Thymus (tissue), 11 donors: ENCODE measurements around the gene KIF21A. TPM values are rescaled to one million over a fixed set of nuclear protein-coding genes. Genes with fewer than 3 reads are reported as not detected.

Source experiments
- DNase-seq, 9 donors: peaks; one replicate each; pipeline ENCODE4 v3.0.0-alpha.2; 2013; ENCODE audit warnings: low spot score in 9 of 9, low read depth in 6 of 9, missing footprints in 1 of 9
- H3K27ac ChIP-seq, 2 donors: one replicate each; pipeline ENCODE4 v1.5.1; 2013; ENCODE audit warnings: control low read depth in 1 of 2, low read depth in 1 of 2, low read length in 1 of 2, mild to moderate bottlenecking in 1 of 2, moderate library complexity in 1 of 2
- H3K27me3 ChIP-seq, 2 donors: one replicate each; pipeline ENCODE4 v1.5.1; 2013; ENCODE audit warnings: low read length in 1 of 2; ENCODE audit not compliant: control insufficient read depth in 2 of 2, insufficient read depth in 1 of 2
- H3K36me3 ChIP-seq, 2 donors: one replicate each; pipeline ENCODE4 v1.5.1; 2013; ENCODE audit warnings: low read length in 1 of 2, mild to moderate bottlenecking in 1 of 2, moderate library complexity in 1 of 2; ENCODE audit not compliant: control insufficient read depth in 2 of 2, insufficient read depth in 2 of 2
- H3K4me1 ChIP-seq, 2 donors: one replicate each; pipeline ENCODE4 v1.5.1; 2013; ENCODE audit warnings: low read length in 2 of 2; ENCODE audit not compliant: control insufficient read depth in 2 of 2, insufficient read depth in 2 of 2
- H3K4me3 ChIP-seq, 2 donors: one replicate each; pipeline ENCODE4 v1.5.1; 2013; ENCODE audit warnings: low read length in 2 of 2, control low read depth in 1 of 2, mild to moderate bottlenecking in 1 of 2
- H3K9me3 ChIP-seq, 2 donors: one replicate each; pipeline ENCODE4 v1.5.1; 2013; ENCODE audit warnings: low read length in 1 of 2, mild to moderate bottlenecking in 1 of 2; ENCODE audit not compliant: control insufficient read depth in 2 of 2, insufficient read depth in 1 of 2
- WGBS: extraction: QIAGEN DNeasy Blood & Tissue Kit; methylation state at CpG from one replicate; pipeline ENCODE4 v1.1.7; 2013; 5-methylcytosine and 5-hydroxymethylcytosine counted together
- polyA plus RNA-seq: library from polyadenylated mRNA; stranded (reverse); fragments of 200-250 nt; gene quantifications from one replicate; pipeline ENCODE4 v1.2.3, GENCODE V29; 2013
- total RNA-seq: library from RNA; stranded (reverse); fragments of 120-200 nt; gene quantifications from one replicate; pipeline ENCODE4 v1.2.4, GENCODE V29; 2013
- donor health status: healthy.

Gene KIF21A
- total and polyA plus RNA-seq, 2 donors = 2.1 to 5.0 TPM

GRCh38 chr12:39383114-39383513 is 59.8 kb downstream of the KIF21A start:
- H3K4me1 ChIP-seq = no peaks in the 10 kb centered on the region
- no peak overlapping the region for H3K27ac ChIP-seq
- no peaks in the 10 kb centered on the region for H3K9me3 ChIP-seq
- no peaks in the 10 kb centered on the region for H3K36me3 ChIP-seq
- DNase-seq = no peak
- H3K4me3 ChIP-seq = no peak overlapping the region
- no peaks in the 10 kb centered on the region for H3K27me3 ChIP-seq
- WGBS = 94% methylated on average over 2 of the region's 2 CpGs

GRCh38 chr12:39380090-39380489 is 62.8 kb downstream of the KIF21A start:
- WGBS = 94% methylated on average over 10 of the region's 10 CpGs
- no peak overlapping the region for H3K27ac ChIP-seq
- H3K27me3 ChIP-seq = no peaks in the 10 kb centered on the region
- H3K4me1 ChIP-seq = no peaks in the 10 kb centered on the region
- H3K9me3 ChIP-seq = no peaks in the 10 kb centered on the region
- H3K36me3 ChIP-seq = no peaks in the 10 kb centered on the region
- no peak overlapping the region for H3K4me3 ChIP-seq
- no peak for DNase-seq

GRCh38 chr12:39378341-39378740 is 64.6 kb downstream of the KIF21A start:
- DNase-seq = no peak
- Histone ChIP-seq H3K4me3 (no peak overlapping the region), H3K9me3 (no peaks in the 10 kb centered on the region), H3K36me3 (no peaks in the 10 kb centered on the region), H3K27me3 (no peaks in the 10 kb centered on the region), H3K27ac (no peak overlapping the region), H3K4me1 (no peaks in the 10 kb centered on the region)
- 36% methylated on average over 1 of the region's 1 CpG for WGBS

GRCh38 chr12:39375206-39375808 is 67.6 kb downstream of the KIF21A start:
- Histone ChIP-seq H3K36me3 (no peaks in the 10 kb centered on the region), H3K27ac (no peak overlapping the region), H3K9me3 (no peaks in the 10 kb centered on the region), H3K4me1 (no peaks in the 10 kb centered on the region), H3K27me3 (no peaks in the 10 kb centered on the region), H3K4me3 (no peak overlapping the region)
- DNase-seq = no peak
- WGBS = 84% methylated on average over 2 of the region's 2 CpGs

- 56% methylated on average over 2 of the region's 2 CpGs for WGBS
- no peaks in the 10 kb centered on the region for H3K9me3 ChIP-seq
- H3K27me3 ChIP-seq = no peaks in the 10 kb centered on the region
- no peaks in the 10 kb centered on the region for H3K36me3 ChIP-seq
- H3K4me3 ChIP-seq = no peak overlapping the region
- H3K4me1 ChIP-seq = no peaks in the 10 kb centered on the region
- no peak for DNase-seq
- H3K27ac ChIP-seq = no peak overlapping the region
Observed at GRCh38 chr12:39372929-39373328, 70.0 kb downstream of the KIF21A start.

- Histone ChIP-seq H3K27ac (no peak overlapping the region), H3K4me3 (no peak overlapping the region), H3K9me3 (no peaks in the 10 kb centered on the region), H3K36me3 (no peaks in the 10 kb centered on the region), H3K4me1 (no peaks in the 10 kb centered on the region), H3K27me3 (no peaks in the 10 kb centered on the region)
- no peak for DNase-seq
- WGBS = 93% methylated on average over 2 of the region's 2 CpGs
Observed at GRCh38 chr12:39372204-39372925, 70.6 kb downstream of the KIF21A start.

- no peaks in the 10 kb centered on the region for H3K36me3 ChIP-seq
- no peak overlapping the region for H3K4me3 ChIP-seq
- no peak overlapping the region for H3K27ac ChIP-seq
- WGBS = 77% methylated on average over 2 of the region's 2 CpGs
- H3K4me1 ChIP-seq = no peaks in the 10 kb centered on the region
- H3K9me3 ChIP-seq = no peaks in the 10 kb centered on the region
- no peaks in the 10 kb centered on the region for H3K27me3 ChIP-seq
- DNase-seq = no peak
Observed at GRCh38 chr12:39369756-39370155, 73.2 kb downstream of the KIF21A start.

- 94% methylated on average over 2 of the region's 2 CpGs for WGBS
- H3K27me3 ChIP-seq = no peaks in the 10 kb centered on the region
Observed at GRCh38 chr12:39368891-39369290, 74.0 kb downstream of the KIF21A start.

GRCh38 chr12:39368096-39368495 is 74.8 kb downstream of the KIF21A start:
- Histone ChIP-seq H3K27ac (no peak overlapping the region), H3K27me3 (no peaks in the 10 kb centered on the region), H3K4me1 (no peaks in the 10 kb centered on the region), H3K36me3 (no peaks in the 10 kb centered on the region), H3K9me3 (no peaks in the 10 kb centered on the region), H3K4me3 (no peak overlapping the region)
- DNase-seq = no peak
- 58% methylated on average over 1 of the region's 1 CpG for WGBS

More at GRCh38 chr12:39368891-39369290, 74.0 kb downstream of the KIF21A start:
- Histone ChIP-seq H3K4me1 (no peaks in the 10 kb centered on the region), H3K27ac (no peak overlapping the region), H3K4me3 (no peak overlapping the region), H3K9me3 (no peaks in the 10 kb centered on the region), H3K36me3 (no peaks in the 10 kb centered on the region)
- no peak for DNase-seq
